ENCODE data around the gene AKIRIN1.
"Not testable (repeated sequence)": the region's sequence is repeated elsewhere in the genome, so short reads cannot be mapped to it uniquely, and the experiment has no call there.

DNA sequence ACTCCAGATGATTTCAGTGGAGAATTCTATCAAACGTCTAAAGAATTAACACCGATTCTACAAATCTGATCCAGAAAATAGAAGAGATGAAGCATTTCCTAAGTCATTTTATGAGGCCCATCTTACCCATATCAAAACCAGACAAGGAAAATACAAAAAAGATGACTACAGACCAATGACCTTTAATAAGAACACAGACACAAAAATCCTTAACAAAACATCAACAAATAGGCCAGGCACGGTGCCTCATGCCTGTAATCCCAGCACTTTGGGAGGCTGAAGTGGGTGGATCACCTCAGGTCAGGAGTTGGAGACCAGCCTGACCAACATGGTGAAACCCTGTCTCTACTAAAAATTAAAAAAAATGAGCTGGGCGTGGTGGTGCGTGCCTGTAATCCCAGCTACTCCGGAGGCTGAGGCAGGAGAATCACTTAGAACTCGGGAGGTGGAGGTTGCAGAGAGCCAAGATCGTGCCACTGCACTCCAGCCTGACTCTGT is 64.2 kb downstream of the AKIRIN1 start:
- TF ChIP-seq, protein P1, sequence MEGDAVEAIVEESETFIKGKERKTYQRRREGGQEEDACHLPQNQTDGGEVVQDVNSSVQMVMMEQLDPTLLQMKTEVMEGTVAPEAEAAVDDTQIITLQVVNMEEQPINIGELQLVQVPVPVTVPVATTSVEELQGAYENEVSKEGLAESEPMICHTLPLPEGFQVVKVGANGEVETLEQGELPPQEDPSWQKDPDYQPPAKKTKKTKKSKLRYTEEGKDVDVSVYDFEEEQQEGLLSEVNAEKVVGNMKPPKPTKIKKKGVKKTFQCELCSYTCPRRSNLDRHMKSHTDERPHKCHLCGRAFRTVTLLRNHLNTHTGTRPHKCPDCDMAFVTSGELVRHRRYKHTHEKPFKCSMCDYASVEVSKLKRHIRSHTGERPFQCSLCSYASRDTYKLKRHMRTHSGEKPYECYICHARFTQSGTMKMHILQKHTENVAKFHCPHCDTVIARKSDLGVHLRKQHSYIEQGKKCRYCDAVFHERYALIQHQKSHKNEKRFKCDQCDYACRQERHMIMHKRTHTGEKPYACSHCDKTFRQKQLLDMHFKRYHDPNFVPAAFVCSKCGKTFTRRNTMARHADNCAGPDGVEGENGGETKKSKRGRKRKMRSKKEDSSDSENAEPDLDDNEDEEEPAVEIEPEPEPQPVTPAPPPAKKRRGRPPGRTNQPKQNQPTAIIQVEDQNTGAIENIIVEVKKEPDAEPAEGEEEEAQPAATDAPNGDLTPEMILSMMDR (conservative IDR thresholded peaks at IDR 0.05; ENCODE audit: low read length) = not testable (repeated sequence)
- TF ChIP-seq EZH2phosphoT487 (IDR thresholded peaks at IDR 0.05; ENCODE audit: borderline replicate concordance, low read depth, low read length) = not testable (repeated sequence)
